H9 (cell line): ENCODE measurements around the gene HDHD2. TPM values are rescaled to one million over a fixed set of nuclear protein-coding genes. Genes with fewer than 3 reads are reported as not detected.

Source experiments
- DNase-seq: peaks from one replicate; pipeline ENCODE4 v3.0.0-alpha.2; 2017
- H2AFZ ChIP-seq: one replicate; pipeline ENCODE4 v1.6.1; 2013; ENCODE audit warnings: mild to moderate bottlenecking, low read length, control low read depth, moderate library complexity
- H2AK5ac ChIP-seq: 2 replicates; pipeline ENCODE4 v1.6.1; 2013; ENCODE audit warnings: low read length, control low read depth, mixed read lengths; ENCODE audit not compliant: insufficient read length
- H2BK120ac ChIP-seq: one replicate; pipeline ENCODE4 v1.6.1; 2013; ENCODE audit warnings: low read depth, mild to moderate bottlenecking, low read length, control low read depth, inconsistent platforms; ENCODE audit not compliant: poor library complexity, severe bottlenecking
- H2BK12ac ChIP-seq: 2 replicates; pipeline ENCODE4 v1.6.1; 2013; ENCODE audit warnings: low read length, control low read depth, mixed read lengths, low read depth; ENCODE audit not compliant: insufficient read length
- H2BK15ac ChIP-seq: 2 replicates; pipeline ENCODE4 v1.6.1; 2013; ENCODE audit warnings: low read depth, low read length, control low read depth
- H2BK20ac ChIP-seq: one replicate; pipeline ENCODE4 v1.6.1; 2013; ENCODE audit warnings: low read depth, mild to moderate bottlenecking, low read length, control low read depth, inconsistent platforms; ENCODE audit not compliant: poor library complexity, severe bottlenecking
- H2BK5ac ChIP-seq: 2 replicates; pipeline ENCODE4 v1.6.1; 2013; ENCODE audit warnings: low read length, control low read depth, mixed read lengths; ENCODE audit not compliant: insufficient read length
- H3K14ac ChIP-seq: 2 replicates; pipeline ENCODE4 v1.6.1; 2013; ENCODE audit warnings: low read length, control low read depth; ENCODE audit not compliant: insufficient read depth
- H3K18ac ChIP-seq: 2 replicates; pipeline ENCODE4 v1.6.1; 2013; ENCODE audit warnings: low read depth, mild to moderate bottlenecking, mixed read lengths, low read length, control low read depth; ENCODE audit not compliant: insufficient read length
- H3K23ac ChIP-seq: 2 replicates; pipeline ENCODE4 v1.6.1; 2013; ENCODE audit warnings: low read length, control low read depth, mixed read lengths, low read depth; ENCODE audit not compliant: insufficient read length
- H3K23me2 ChIP-seq: 2 replicates; pipeline ENCODE4 v1.6.1; 2013; ENCODE audit warnings: low read depth, mild to moderate bottlenecking, mixed read lengths, low read length, control low read depth; ENCODE audit not compliant: insufficient read length, poor library complexity, severe bottlenecking
- H3K27ac ChIP-seq: 2 replicates; pipeline ENCODE4 v1.5.1; 2013; ENCODE audit warnings: low read length, control low read depth, mixed read lengths, low read depth; ENCODE audit not compliant: insufficient read length
- H3K27me3 ChIP-seq: 2 replicates; pipeline ENCODE4 v1.6.1; 2013; ENCODE audit warnings: low read length, control low read depth, inconsistent platforms; ENCODE audit not compliant: insufficient read depth
- H3K4ac ChIP-seq: 2 replicates; pipeline ENCODE4 v1.6.1; 2013; ENCODE audit warnings: low read depth, mild to moderate bottlenecking, control low read depth, inconsistent platforms, low read length, moderate library complexity
- H3K4me1 ChIP-seq: 2 replicates; pipeline ENCODE4 v1.6.1; 2013; ENCODE audit warnings: low read length, control low read depth, inconsistent platforms; ENCODE audit not compliant: insufficient read depth
- H3K4me2 ChIP-seq: 2 replicates; pipeline ENCODE4 v1.6.1; 2013; ENCODE audit warnings: low read length, control low read depth, mixed read lengths; ENCODE audit not compliant: insufficient read length, insufficient read depth
- H3K56ac ChIP-seq: 2 replicates; pipeline ENCODE4 v1.6.1; 2013; ENCODE audit warnings: low read depth, mild to moderate bottlenecking, mixed read lengths, low read length, control low read depth; ENCODE audit not compliant: insufficient read length
- H3K79me1 ChIP-seq: 2 replicates; pipeline ENCODE4 v1.6.1; 2013; ENCODE audit warnings: low read depth, mild to moderate bottlenecking, moderate library complexity, low read length, control low read depth, inconsistent platforms; ENCODE audit not compliant: insufficient read depth, poor library complexity, severe bottlenecking
- H3K79me2 ChIP-seq: 2 replicates; pipeline ENCODE4 v1.6.1; 2013; ENCODE audit warnings: low read length, control low read depth, inconsistent platforms; ENCODE audit not compliant: insufficient read depth
- H3K9ac ChIP-seq: 2 replicates; pipeline ENCODE4 v1.6.1; 2013; ENCODE audit warnings: low read length, control low read depth, mixed read lengths; ENCODE audit not compliant: insufficient read length; ENCODE audit errors: extremely low read depth
- H3K9me3 ChIP-seq: one replicate; pipeline ENCODE4 v1.6.1; 2013; ENCODE audit warnings: low read depth, low read length, inconsistent platforms; ENCODE audit not compliant: control insufficient read depth
- H3T11ph ChIP-seq: one replicate; pipeline ENCODE4 v1.6.1; 2013; ENCODE audit warnings: mild to moderate bottlenecking, low read length, control low read depth, inconsistent platforms
- H4K20me1 ChIP-seq: one replicate; pipeline ENCODE4 v1.6.1; 2013; ENCODE audit not compliant: control insufficient read depth, insufficient read length, insufficient read depth
- H4K5ac ChIP-seq: 2 replicates; pipeline ENCODE4 v1.6.1; 2013; ENCODE audit warnings: low read depth, mild to moderate bottlenecking, mixed read lengths, low read length, control low read depth; ENCODE audit not compliant: insufficient read length
- H4K8ac ChIP-seq: replicated peaks from 2 replicates; pipeline ENCODE4 v1.6.1; 2013; ENCODE audit warnings: low read length, control low read depth, mixed read lengths, low read depth; ENCODE audit not compliant: insufficient read length
- H4K91ac ChIP-seq: 2 replicates; pipeline ENCODE4 v1.6.1; 2013; ENCODE audit warnings: low read depth, mild to moderate bottlenecking, moderate library complexity, mixed read lengths, low read length, control low read depth; ENCODE audit not compliant: insufficient read length
- H3K27ac Mint-ChIP-seq, 3 experiments: 2 replicates in 2 of 3; 3 replicates in 1 of 3; pipeline ENCODE4 v1.8.0; 2020 to 2021; ENCODE audit warnings: mixed read lengths in 3 of 3, mild to moderate bottlenecking in 1 of 3, moderate library complexity in 1 of 3
- H3K27me3 Mint-ChIP-seq: 2 replicates; pipeline ENCODE4 v1.8.0; 2021; ENCODE audit warnings: low read depth, mild to moderate bottlenecking, moderate library complexity, mixed read lengths
- H3K36me3 Mint-ChIP-seq, 3 experiments: 2 replicates in 2 of 3; 3 replicates in 1 of 3; pipeline ENCODE4 v1.8.0; 2020 to 2021; ENCODE audit warnings: low read depth in 3 of 3, mixed read lengths in 3 of 3; ENCODE audit not compliant: insufficient read depth in 1 of 3
- H3K4me1 Mint-ChIP-seq, 2 experiments: 2 replicates each; pipeline ENCODE4 v1.8.0; 2020; ENCODE audit warnings: mixed read lengths in 2 of 2
- H3K4me3 Mint-ChIP-seq, 2 experiments: 2 replicates in 1 of 2; 3 replicates in 1 of 2; pipeline ENCODE4 v1.8.0; 2020 to 2021; ENCODE audit warnings: mild to moderate bottlenecking in 2 of 2, mixed read lengths in 2 of 2, moderate library complexity in 1 of 2
- H3K9me3 Mint-ChIP-seq, 2 experiments: 2 replicates in 1 of 2; 3 replicates in 1 of 2; pipeline ENCODE4 v1.8.0; 2020; ENCODE audit warnings: mild to moderate bottlenecking in 2 of 2, mixed read lengths in 2 of 2, moderate library complexity in 1 of 2
- whole genome bisulfite sequencing: extraction: QIAGEN DNeasy Blood & Tissue Kit; methylation state at CpG from one replicate; pipeline ENCODE4 v1.1.7; 2013; ENCODE audit warnings: missing lambda C conversion rate, low lambda C conversion rate, mixed read lengths; ENCODE audit not compliant: insufficient read length; ENCODE audit errors: extremely low coverage; 5-methylcytosine and 5-hydroxymethylcytosine counted together
- total RNA-seq: library from RNA; stranded (reverse); gene quantifications from 2 replicates; pipeline ENCODE4 v1.2.1, GENCODE V29; 2021
- TF ChIP-seq, protein P1 (sequence below): fragments of 200-600 bp; sonication (generic); conservative IDR thresholded peaks from 3 replicates; pipeline ENCODE4 v1.8.0; 2021; ENCODE audit warnings: antibody characterized with exemption, mild to moderate bottlenecking

Gene HDHD2
- total RNA-seq, 1 experiment from 2014 or later = 51.0 TPM

DNA sequence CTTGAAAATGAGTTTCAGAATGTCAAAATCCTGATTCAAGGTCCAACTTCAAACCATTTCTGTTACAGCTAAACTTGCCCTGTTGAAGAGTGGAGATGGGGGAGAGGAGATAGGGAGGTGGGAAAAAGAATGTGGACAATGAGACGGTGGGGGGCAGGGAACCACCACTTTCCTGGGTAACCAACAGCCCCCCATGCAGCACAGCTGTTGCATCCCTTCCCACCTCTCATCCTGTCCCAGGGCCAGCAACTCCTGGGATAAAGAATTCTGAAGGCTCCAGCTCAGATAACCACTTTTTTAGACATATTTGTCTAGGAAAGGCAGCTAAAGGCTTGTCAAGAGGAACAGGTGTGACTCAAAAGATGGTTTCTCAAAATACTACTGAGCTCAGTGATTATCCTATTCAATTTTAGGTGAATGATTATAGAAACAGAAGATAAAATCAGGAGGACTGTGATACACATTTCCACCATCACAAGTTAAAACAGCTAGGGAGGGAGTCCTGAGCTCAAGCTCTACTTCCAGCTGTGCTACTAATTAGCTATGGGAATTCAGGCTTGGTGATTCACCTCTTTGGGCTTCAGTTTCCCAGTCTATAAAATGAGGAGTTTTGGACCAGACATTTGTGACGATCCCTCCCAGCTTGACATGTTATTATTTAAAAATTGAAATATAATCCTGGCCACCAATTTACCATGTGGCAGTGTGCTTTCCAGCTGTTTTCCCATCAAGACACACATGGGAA, 36.3 kb downstream of the HDHD2 start:
- DNase-seq = no peak

More for the DNA sequence above, 36.3 kb downstream of the HDHD2 start:
- no peak overlapping the region for H2BK120ac ChIP-seq
- TF ChIP-seq, protein P1, sequence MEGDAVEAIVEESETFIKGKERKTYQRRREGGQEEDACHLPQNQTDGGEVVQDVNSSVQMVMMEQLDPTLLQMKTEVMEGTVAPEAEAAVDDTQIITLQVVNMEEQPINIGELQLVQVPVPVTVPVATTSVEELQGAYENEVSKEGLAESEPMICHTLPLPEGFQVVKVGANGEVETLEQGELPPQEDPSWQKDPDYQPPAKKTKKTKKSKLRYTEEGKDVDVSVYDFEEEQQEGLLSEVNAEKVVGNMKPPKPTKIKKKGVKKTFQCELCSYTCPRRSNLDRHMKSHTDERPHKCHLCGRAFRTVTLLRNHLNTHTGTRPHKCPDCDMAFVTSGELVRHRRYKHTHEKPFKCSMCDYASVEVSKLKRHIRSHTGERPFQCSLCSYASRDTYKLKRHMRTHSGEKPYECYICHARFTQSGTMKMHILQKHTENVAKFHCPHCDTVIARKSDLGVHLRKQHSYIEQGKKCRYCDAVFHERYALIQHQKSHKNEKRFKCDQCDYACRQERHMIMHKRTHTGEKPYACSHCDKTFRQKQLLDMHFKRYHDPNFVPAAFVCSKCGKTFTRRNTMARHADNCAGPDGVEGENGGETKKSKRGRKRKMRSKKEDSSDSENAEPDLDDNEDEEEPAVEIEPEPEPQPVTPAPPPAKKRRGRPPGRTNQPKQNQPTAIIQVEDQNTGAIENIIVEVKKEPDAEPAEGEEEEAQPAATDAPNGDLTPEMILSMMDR = no peak
- no peak overlapping the region for H2BK5ac ChIP-seq
- peak overlapping the region in 2 of 3 experiments; percentile 54 to 92; a peak in 5 of 7 replicates for H3K27ac Mint-ChIP-seq
- no peak overlapping the region for H3K23ac ChIP-seq
- H3K4me3 Mint-ChIP-seq = 0 out of 5 replicates have a peak overlapping the region, but pooled peaks of 1 of the 2 experiments have one; percentile 21
- no peak overlapping the region for H2AK5ac ChIP-seq
- H3K56ac ChIP-seq = no peak overlapping the region
- no peak overlapping the region for H3T11ph ChIP-seq
- H3K9me3 ChIP-seq = no peaks in the 10 kb centered on the region
- no peak overlapping the region for H2BK15ac ChIP-seq
- H2BK12ac ChIP-seq = no peak overlapping the region
- H4K91ac ChIP-seq = no peak overlapping the region
- H4K5ac ChIP-seq = no peak overlapping the region
- H3K9ac ChIP-seq = no peak overlapping the region
- no peak overlapping the region for H3K14ac ChIP-seq
- H3K36me3 Mint-ChIP-seq = peaks cover 13 to 47% (median 34%) of the 10 kb centered on the region in 3 experiments
- peaks cover 59 to 65% of the 10 kb centered on the region in 2 experiments for H3K4me1 Mint-ChIP-seq
- no peak overlapping the region for H3K27ac ChIP-seq
- H3K4me1 ChIP-seq = no peaks in the 10 kb centered on the region; the same call in 1 of the 2 replicates
- no peaks in the 10 kb centered on the region for H4K20me1 ChIP-seq
- H3K18ac ChIP-seq = no peak overlapping the region
- no peaks in the 10 kb centered on the region; the same call in 1 of the 2 replicates for H3K27me3 ChIP-seq
- no peaks in the 10 kb centered on the region for H3K79me1 ChIP-seq
- no peaks in the 10 kb centered on the region for H3K9me3 Mint-ChIP-seq
- no peak overlapping the region for H4K8ac ChIP-seq
- no peaks in the 10 kb centered on the region for H3K27me3 Mint-ChIP-seq
- H3K79me2 ChIP-seq = no peaks in the 10 kb centered on the region
- no peak overlapping the region for H2BK20ac ChIP-seq
- no CpG with 5 or more reads among the region's 2 CpGs for WGBS
- H2AFZ ChIP-seq = no peak overlapping the region
- no peak overlapping the region for H3K4ac ChIP-seq
- H3K4me2 ChIP-seq = no peak overlapping the region
- no peaks in the 10 kb centered on the region for H3K23me2 ChIP-seq
